ENCODE results near the gene BAD.

- no peak for TF ChIP-seq POLR2A (IDR thresholded peaks at IDR 0.05; ENCODE audit: low read depth, low read length)
- TF ChIP-seq POLR2AphosphoS5 (IDR thresholded peaks at IDR 0.05; ENCODE audit: low read depth, low read length) = no peak
Measured at GRCh38 chr11:64244966-64245365, 39.5 kb downstream of the BAD start.

Measured in GM12892 (cell line).